Right atrium auricular region (tissue), 2 donors: Measurements from ENCODE around the gene SLC1A4. TPM values are rescaled to one million over a fixed set of nuclear protein-coding genes. Genes with fewer than 3 reads are reported as not detected.
"Not testable (repeated sequence)": the region's sequence is repeated elsewhere in the genome, so short reads cannot be mapped to it uniquely, and the experiment has no call there.

ENCODE experiments used
- DNase-seq: peaks from one replicate; pipeline ENCODE4 v3.0.0-alpha.2; 2019; ENCODE audit warnings: low spot score
- H3K27ac ChIP-seq, 2 donors: fragments of 200-600 bp; sonication (generic); 1 replicate in 1 of 2; 2 replicates in 1 of 2; pipeline ENCODE4 v1.5.1; 2016 to 2019
- H3K27me3 ChIP-seq, 2 donors: fragments of 200-600 bp; sonication (generic); one replicate each; pipeline versions ENCODE4 v1.5.1 to v1.6.0; 2017 to 2019
- H3K36me3 ChIP-seq: fragments of 200-600 bp; sonication (generic); one replicate; pipeline ENCODE4 v1.5.1; 2016
- H3K4me1 ChIP-seq, 2 donors: fragments of 200-600 bp; sonication (generic); one replicate each; pipeline versions ENCODE4 v1.5.1 to v1.6.0; 2017 to 2019
- H3K4me3 ChIP-seq, 2 donors: fragments of 200-600 bp; sonication (generic); 1 replicate in 1 of 2; 2 replicates in 1 of 2; pipeline ENCODE4 v1.5.1; 2017 to 2019; ENCODE audit warnings: mild to moderate bottlenecking in 1 of 2, moderate library complexity in 1 of 2
- H3K9me3 ChIP-seq, 2 donors: fragments of 200-600 bp; sonication (generic); one replicate each; pipeline ENCODE4 v1.5.1; 2019
- CTCF ChIP-seq, 2 donors: fragments of 200-600 bp; sonication (generic); IDR thresholded peaks; one replicate each; pipeline ENCODE4 v1.5.1; 2019; ENCODE audit warnings: antibody characterized with exemption in 2 of 2
- total RNA-seq, 2 donors: library from RNA; depleted of rRNA; stranded (reverse); fragments of >200 nt; gene quantifications; one replicate each; pipeline ENCODE4 v1.1.0, GENCODE V29; 2016

SLC1A4 gene
- total RNA-seq, 2 donors from 2014 or later, result 2.2 to 6.0 TPM

- no peak for TF ChIP-seq CTCF (IDR thresholded peaks at IDR 0.05)
- Histone ChIP-seq H3K9me3 (peaks cover 0 to 6% of the 10 kb centered on the region in 2 donors), H3K27ac (no peak overlapping the region), H3K36me3 (no peaks in the 10 kb centered on the region), H3K27me3 (no peaks in the 10 kb centered on the region), H3K4me1 (no peaks in the 10 kb centered on the region), H3K4me3 (no peak overlapping the region)
- DNase-seq, result no peak
Observed at GRCh38 chr2:64958556-64958955, 30.6 kb upstream of the SLC1A4 start.

- Histone ChIP-seq H3K9me3 (no peaks in the 10 kb centered on the region), H3K4me3 (no peak overlapping the region), H3K4me1 (no peaks in the 10 kb centered on the region), H3K27me3 (no peaks in the 10 kb centered on the region), H3K36me3 (no peaks in the 10 kb centered on the region), H3K27ac (no peak overlapping the region)
- TF ChIP-seq CTCF (IDR thresholded peaks at IDR 0.05), result no peak
- no peak for DNase-seq
Observed at GRCh38 chr2:64960819-64961218, 28.4 kb upstream of the SLC1A4 start.

GRCh38 chr2:64963138-64963537, 26.1 kb upstream of the SLC1A4 start:
- not testable (repeated sequence) for H3K36me3 ChIP-seq, H3K27me3 ChIP-seq, DNase-seq, H3K9me3 ChIP-seq, H3K4me1 ChIP-seq, H3K27ac ChIP-seq, H3K4me3 ChIP-seq

- no peak for TF ChIP-seq CTCF (IDR thresholded peaks at IDR 0.05)
- Histone ChIP-seq H3K27me3 (no peaks in the 10 kb centered on the region), H3K4me1 (no peaks in the 10 kb centered on the region), H3K36me3 (no peaks in the 10 kb centered on the region), H3K4me3 (no peak overlapping the region), H3K27ac (no peak overlapping the region), H3K9me3 (no peaks in the 10 kb centered on the region)
- no peak for DNase-seq
Observed at GRCh38 chr2:64963719-64964118, 25.5 kb upstream of the SLC1A4 start.

GRCh38 chr2:64966017-64966416, 23.2 kb upstream of the SLC1A4 start:
- DNase-seq, result no peak
- TF ChIP-seq CTCF (IDR thresholded peaks at IDR 0.05), result no peak
- no peaks in the 10 kb centered on the region for H3K4me1 ChIP-seq

GRCh38 chr2:64966839-64967238, 22.4 kb upstream of the SLC1A4 start:
- no peak for DNase-seq
- TF ChIP-seq CTCF (IDR thresholded peaks at IDR 0.05), result no peak

More at GRCh38 chr2:64966017-64966416, 23.2 kb upstream of the SLC1A4 start:
- Histone ChIP-seq H3K9me3 (no peaks in the 10 kb centered on the region), H3K27me3 (no peaks in the 10 kb centered on the region), H3K4me3 (no peak overlapping the region), H3K27ac (no peak overlapping the region), H3K36me3 (no peaks in the 10 kb centered on the region)

More at GRCh38 chr2:64966839-64967238, 22.4 kb upstream of the SLC1A4 start:
- Histone ChIP-seq H3K27me3 (no peaks in the 10 kb centered on the region), H3K27ac (no peak overlapping the region), H3K36me3 (no peaks in the 10 kb centered on the region), H3K4me1 (no peaks in the 10 kb centered on the region), H3K4me3 (no peak overlapping the region), H3K9me3 (no peaks in the 10 kb centered on the region)
